ENCODE data around the gene TSEN15.

The TSEN15 gene

DNA sequence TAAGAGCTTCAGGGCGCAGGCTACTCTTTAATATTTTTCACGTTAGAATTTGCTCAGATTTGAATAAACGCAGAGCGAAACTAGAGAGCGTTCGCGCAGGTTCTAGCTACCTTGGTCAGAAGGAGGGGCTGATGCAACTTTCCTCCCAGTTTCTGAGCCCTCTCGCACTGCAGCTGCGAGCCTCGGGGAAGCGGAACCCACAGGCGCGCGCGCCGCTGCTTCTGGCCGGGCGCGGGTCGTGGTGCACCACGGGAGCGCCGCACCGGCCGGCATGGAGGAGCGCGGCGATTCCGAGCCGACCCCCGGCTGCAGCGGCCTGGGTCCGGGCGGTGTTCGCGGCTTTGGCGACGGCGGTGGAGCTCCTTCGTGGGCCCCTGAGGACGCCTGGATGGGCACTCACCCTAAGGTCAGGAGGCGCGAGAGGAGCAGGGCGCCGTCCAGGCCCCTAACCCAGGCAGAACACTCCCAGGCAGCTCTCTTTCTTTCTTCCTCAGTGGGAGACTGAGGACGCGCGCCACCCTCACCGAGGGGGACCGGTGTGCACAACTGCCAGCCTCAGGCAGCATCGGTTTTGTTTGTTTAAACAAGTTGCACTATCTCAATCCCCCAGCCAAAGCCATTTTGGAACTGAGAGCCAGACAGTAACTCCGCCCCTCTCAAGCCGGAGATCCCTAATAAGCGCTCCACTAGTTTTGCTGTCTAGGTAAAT, at the start of gene TSEN15:
Gene TSEN15 (plus strand): TSS at position 246 of the 709 bp plus-strand sequence. CDS start 26 bp downstream, at position 272.
- peak; percentile 73 for DNase-seq

DNA sequence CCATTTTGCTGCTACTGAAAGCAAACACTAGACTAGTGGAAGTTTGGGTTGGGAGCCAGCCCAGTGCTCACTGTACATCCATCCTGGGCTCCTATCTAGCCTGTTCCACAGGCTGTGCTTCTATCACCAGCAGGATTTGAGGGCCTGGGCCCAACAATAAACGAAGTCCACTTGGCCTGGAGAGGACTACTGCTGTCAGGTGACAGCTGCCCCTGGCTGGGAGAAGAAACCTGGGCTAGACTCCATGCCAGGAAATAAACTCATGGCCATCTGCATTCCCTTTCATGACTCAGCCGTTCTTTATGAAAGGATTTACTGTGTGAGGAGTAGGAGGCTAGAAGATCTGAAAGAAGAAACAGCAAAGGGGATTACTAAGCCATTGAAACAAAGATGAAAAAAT, 49.5 kb upstream of the TSEN15 start:
- no peak for DNase-seq

DNA sequence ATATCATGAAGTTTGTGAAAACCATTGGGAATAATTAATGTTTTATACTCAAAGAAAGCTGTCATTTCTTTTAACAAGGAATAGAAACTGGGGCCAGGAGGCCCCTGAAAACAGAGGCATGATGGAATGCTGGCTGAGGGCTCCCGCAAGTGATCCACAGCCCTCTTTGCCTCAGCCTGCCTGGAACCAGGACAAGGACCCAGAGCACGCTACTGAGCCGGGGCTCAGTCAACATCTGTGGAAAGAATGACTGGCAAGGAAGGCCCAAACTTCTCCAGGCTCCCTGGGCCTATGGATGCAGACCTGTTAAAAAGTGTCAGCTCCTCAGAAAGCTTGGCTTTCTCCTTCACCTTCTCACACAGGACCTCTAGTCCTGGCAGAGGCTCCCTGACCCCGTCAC, 46.6 kb upstream of the TSEN15 start:
- no peak for DNase-seq

DNA sequence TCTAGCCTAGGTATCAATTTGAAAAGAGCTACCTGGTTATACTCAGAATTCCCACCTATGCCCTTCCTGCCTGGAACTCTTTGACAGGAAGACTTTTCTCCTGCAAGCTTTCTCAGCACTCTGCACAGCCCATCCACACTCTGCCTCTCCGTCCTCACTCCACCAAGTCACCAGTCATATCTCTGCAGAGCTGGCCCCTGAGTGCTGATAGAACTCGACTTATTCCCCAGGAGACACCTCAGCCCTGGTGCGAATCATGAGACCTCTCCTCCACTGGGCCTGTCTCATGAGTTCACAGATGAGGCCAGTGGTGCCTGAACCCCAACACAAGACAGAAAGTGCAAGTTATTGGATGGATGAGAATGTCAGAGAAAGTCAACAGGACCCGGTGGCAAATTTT, 46.0 kb upstream of the TSEN15 start:
- DNase-seq = no peak

DNA sequence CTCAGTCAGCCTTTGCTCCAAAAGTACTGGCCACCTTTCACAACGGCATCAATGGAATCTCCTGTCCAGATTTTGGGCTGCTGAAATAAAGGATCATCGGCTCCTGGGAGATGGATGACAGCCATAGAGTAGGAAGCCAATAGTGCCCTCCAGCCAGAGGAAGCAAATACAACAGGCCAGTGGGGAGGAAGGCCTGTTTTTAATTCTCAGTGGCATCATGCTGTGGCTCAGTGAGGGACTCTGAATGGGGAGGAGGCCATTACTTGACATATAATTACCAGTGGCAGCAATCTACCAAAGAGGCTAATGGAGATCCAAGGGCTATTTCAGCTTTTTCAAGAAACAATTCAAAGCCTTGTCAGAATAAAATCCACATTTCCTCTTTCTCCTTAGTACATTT, 40.7 kb upstream of the TSEN15 start:
- DNase-seq = no peak

DNA sequence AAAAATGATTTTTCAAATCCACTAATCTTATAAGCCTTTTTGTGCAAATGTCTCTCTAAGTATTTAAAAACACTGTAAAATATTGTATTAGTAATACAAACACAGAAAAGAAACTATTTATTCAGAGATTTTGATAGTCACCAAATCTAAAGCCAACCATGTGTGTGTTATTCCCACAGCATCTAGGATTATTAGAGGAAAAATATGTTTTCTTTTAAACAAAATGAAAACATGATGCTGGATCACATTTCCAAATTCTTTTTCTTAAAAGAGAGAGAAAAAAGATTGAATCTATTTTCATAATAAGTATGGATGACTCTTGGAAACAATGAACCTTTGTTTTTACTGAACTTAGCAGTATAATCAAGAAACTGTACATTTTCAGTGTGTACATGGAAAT, 39.3 kb upstream of the TSEN15 start:
- DNase-seq = no peak

DNA sequence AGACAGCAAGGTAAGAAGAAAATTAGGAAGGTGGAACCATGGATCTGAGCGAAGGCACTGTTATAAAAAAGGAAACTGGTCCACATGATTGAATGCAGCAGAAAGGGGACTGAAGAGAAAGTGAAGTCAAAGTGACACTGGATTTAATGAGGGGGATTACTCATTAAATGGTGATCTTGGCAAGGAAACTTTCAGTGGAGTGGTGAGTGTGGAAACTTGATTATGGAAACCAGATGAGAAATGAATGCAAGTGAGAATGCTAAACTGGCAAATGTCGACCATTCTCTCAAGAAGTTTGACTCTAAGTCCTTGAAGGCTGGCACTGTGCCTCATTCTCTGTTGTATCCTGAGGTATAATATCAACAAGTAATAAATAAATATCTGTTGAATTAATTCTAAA, 37.3 kb upstream of the TSEN15 start:
- no peak for DNase-seq

DNA sequence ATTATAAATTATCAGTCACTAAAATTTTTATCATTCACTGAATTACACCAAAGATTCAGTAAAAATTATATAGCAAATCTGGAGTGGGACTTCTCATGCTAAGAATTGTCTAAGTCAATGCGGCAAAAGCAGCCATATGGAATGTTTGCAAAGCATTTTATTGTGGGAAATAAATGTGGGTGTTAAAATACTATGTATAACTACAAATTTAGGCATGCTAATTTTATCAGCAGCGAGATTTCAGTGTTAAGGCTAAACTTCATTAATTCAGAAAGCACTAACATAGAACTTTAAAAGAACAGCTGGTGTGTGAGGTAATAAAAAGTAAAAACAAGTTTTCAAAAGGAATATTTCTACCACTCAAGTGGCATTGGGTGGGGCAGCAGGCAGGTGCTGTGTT, 35.4 kb upstream of the TSEN15 start:
- DNase-seq = no peak

DNA sequence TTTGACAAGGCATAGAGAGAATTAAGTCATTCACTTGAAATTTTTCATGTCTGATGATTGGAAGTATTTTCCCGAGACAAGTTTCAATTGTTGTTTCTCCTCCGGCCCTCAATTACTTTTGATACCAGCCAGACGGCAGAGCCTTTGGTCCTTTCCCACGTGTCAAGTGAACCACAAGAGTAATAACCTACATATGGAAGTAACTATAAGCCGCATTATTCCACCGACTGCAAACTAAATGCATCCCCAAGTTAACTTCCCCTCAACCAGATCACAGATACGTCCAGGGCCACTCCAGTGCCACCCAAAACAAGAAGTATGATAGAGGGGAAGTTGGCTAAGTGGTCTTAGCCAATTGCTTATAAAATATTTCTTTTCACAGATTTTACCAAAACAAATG, 34.2 kb upstream of the TSEN15 start:
- DNase-seq = no peak

DNA sequence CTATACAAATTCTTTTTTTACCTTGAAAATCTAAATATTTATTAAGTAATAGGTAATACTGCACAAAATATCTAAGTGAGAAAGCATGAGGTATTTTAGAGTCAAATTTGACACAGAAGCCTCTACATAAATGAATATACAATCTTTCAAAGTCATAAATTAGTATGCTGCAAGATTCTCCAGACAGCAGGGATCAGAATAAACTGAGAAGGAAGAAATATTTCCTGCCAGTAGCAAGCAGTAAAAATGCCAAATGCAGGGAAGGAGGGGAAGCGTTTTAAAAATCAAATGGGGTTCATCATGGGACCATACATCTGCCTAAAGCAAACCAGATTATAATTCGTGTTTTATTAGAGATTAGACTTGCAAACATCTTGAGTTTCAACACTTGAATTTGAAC, 32.9 kb upstream of the TSEN15 start:
- no peak for DNase-seq

DNA sequence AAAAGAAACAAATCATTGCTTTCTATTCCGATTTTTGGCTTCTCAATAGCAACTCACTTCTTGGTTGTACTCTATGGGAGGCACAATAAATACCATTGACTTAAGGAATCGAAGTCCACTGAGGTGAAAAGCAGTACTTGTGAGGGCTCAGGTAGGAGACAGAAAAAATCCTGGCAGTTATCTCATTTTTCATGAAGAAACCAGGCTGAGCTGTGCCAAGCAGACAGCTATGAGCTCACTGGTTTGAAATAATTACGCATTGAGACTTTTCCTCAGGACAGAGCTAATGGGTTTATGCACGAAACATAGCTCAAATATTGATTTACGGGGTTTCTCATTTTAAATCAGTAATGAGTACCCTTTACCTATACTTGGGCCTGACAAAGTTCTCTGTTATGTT, 32.5 kb upstream of the TSEN15 start:
- no peak for DNase-seq

DNA sequence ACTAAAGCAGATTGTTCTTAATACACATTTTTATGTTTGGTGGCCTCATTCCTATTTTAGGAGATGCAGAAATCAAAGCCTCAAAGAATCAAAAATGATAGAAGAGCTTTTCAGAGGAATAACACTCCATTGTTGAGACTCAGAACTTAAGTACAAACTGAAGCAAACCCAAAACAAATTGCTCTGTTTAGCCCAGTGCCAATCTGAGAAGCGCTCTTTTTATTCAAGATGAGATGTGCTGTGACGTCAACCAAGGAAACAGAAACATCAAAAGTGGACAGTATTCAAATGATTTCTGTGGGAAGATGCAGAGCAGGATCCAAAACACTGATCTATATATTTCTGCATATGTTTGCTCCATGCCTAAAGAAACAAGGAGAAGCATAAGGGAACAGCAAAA, 32.0 kb upstream of the TSEN15 start:
- DNase-seq = no peak

DNA sequence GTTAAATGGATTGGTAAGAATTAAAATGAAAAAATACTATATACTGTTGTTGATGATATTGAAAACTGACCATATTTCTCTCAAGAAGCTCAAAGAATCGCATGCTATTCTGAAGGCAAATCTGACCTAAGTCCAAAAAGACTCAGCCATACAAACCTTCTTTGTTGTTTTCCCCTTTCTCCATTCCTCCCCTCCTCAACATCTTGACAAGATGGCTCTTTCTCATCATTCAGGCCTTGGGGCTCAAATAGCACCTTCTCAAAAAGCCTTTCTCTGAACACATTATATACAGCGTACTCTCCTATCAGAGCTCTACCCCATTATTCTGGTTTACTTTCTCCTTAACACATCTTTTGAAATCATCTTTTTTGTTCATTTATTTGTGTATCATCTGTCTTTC, 31.2 kb upstream of the TSEN15 start:
- DNase-seq = no peak

DNA sequence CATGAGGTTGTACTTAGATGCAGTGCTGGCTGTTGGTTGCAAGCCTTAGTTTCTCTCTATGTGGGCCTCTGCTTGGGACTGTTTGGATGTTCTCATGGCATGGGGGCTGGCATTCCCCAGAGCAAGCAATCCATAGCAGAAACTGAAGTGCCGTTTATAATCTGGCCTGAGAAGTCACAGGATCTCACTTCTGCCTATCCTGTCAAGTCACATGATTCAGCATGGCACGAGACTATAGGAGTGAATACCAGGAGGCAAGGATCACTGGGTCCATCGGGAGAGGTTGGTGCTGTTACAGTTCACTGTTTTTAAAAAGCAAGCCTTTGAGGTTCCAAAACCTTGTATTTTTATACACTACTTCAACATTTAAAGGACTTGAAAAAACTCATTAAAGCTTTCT, 30.7 kb upstream of the TSEN15 start:
- DNase-seq = no peak

DNA sequence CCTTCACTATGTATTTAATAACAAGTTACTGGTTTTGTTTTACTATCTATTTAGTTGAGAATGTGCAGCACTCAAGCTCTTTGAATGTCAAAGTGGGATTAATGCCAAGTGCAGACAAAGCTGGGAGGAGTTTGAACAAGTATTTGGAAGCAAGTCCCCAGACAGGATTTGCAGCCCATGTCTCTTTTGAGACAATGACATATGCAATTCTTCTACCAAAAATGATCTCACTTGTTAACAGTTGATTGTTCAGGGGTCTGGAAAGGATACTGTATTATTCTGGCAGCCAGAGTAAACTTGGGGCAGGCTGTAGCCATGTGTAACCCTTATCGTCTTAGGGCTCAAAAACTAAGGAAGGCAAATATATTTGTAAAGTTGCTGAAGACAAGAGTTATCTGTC, 29.8 kb upstream of the TSEN15 start:
- no peak for DNase-seq

DNA sequence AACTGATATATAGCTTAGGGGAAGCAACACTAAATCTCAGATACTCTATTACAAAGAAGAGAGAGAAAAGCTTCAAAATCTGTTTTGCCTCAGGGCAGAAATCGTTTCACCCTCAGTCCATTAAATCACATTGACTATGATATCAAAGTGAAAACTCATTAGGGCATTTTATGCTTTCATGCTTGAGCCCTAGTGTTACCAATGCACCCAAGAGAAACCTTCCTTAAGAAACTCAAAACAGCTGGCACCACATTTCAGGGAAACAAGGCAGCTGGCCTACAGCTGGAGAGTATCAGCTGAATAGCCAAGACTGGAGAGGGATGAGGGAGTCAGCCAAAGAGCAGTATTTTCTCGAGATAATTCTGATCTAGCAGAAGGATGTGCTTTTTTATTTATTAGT, 28.9 kb upstream of the TSEN15 start:
- no peak for DNase-seq

DNA sequence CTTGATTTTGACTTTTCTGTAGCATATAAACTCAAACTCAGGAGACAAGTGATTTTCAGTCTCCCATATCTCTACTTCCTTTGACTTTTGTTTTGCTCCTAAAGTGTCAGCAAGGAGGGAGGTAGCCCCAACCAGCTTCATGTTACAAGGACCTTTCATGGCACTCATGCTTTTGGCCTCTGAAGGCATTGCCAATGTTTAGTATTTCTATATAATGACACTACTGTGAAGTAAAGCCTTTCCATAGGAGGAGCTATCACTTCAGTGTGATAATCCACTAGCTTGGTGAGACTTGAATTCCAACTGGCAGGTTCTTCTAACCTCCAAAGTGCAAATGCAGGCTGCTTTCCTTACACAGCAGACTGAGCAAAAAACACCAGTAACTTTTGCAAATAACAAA, 28.4 kb upstream of the TSEN15 start:
- no peak for DNase-seq

DNA sequence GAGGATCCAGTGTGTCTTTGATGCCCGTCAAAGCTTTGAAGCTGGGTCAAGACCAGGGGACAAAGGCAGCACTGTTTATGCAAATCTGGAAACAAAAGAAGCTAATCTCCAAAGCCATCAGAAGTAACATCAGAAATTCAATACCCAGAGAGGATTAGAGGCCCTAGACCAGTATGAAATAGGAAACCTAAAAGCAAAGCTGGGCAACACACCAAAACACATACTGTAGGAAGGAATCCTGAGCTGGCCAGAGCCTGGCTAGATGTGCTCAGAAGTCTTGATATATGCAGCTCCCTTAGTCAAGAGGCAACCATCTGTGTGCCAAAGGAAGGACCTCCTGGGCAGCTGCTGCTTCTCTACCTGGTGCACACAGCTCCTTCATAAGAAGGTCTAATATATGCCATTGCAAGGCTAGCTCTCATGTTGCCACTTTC, 26.3 kb upstream of the TSEN15 start:
- no peak for DNase-seq

DNA sequence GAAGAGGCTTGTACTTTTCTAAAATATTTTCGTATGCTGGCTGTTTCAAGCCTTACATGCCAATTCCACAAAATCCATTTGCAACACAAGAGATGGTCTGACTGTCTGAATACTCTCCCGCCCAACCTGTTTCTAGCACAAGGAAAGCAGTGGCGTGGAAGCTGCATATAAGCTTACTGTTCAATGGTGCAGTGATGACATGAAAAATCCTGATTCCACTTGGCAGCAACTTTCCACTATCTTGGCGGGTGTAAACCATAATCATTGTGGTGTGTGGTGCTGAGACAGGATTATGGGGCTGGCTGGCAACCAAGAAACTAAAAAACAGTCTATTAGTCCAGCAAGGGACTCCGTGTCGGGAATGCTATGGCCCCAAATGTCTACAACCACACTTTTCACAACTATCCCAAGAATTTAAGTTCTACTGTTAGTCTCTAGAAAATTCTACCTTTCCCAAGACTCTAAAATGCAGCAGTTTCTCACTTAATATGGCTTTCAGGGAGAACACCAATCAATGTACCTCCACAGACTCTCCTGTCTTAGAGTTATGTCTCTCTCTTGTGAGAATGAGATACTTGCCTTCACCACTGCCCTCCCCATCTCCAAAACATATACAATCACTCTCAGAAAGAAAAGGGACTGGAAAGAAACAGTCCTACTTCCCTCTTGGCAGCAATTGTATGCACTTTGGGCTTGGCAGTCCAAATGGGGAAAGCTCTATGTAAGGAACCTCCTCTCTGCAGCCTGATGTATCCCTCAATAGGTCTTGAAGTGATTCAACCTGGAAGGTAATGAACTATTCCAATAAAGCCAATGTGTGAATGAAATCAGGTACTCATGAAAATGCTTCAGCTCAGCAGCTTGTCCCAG, 23.5 kb upstream of the TSEN15 start:
- no peak for DNase-seq

DNA sequence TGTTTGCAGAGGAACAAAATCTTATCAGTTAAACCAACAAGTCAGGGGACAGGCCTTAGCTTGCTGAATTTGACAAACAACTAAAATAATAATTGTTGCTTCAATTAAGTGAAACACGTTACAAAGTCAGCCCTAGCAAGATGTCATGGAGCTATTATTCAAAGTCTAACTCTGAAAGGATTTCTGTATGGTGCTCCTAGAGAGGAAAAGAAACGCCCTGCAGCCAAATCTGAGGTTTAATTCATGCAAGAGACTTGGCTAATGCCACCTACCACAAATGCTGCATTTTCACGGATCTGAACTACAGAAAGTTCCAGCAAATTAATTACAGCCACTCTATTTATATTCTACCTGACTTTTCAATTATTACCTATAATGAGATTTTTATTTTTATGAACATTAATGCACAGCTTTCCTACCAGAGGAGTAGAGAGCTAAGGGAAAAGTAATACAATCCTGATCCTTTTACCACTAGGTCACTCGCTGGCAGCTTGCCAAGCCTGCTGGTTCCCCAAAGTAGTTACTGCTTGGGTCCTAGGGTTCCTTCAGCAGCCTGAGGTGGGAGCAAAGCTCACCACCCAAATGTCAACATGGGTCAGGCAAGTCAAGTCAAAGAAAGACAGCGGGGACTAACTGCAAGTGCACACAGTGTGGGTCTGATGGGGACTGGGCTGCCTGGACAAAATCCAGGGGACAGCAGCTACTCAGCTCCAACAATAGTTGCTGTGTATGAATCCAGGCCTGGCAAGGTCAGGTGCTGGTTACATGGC, 22.5 kb upstream of the TSEN15 start:
- DNase-seq = no peak

DNA sequence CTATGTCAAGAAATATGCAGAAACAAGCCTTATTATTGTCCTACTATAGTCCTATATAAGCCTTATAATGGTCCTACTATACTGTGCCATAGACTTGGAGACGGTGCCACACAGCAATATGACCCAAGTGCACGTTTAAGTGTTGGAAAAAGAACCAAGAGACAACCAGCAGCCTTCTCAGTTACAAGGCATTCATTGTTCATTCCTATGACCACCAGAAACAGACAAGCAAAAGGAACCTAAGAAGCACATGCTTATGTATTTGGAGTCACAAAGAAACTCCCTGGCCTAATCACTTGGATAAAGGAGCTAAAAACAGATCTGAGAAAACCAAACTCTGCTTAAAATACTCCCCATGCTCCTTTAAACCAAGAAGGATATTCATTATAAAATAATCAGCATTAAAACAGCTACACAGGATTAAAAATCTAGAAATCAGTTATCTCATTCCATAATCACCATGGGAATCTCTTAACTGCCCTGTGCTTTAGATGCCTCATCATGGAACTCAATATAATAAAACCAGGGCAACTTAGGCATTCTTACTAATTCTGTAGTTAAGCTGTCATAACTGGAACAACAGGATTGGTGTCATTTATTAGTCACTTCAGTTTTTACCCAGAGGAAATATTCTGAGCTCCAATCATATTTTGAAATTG, 21.0 kb upstream of the TSEN15 start:
- DNase-seq = no peak

DNA sequence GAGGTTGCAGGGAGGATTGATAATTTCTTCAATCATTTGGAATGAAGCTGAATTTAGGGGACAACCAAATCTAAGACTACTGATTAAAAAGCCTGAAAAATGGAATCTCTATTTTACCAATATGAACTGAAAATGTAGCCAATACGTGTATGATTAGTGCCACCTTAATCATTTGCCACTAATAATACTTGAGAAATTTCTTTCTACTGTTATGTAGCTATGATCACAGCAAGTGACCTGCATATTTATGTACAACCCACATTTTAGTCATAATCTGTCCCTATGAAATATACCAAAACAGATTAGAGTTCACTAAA, 20.5 kb upstream of the TSEN15 start:
- DNase-seq = no peak

DNA sequence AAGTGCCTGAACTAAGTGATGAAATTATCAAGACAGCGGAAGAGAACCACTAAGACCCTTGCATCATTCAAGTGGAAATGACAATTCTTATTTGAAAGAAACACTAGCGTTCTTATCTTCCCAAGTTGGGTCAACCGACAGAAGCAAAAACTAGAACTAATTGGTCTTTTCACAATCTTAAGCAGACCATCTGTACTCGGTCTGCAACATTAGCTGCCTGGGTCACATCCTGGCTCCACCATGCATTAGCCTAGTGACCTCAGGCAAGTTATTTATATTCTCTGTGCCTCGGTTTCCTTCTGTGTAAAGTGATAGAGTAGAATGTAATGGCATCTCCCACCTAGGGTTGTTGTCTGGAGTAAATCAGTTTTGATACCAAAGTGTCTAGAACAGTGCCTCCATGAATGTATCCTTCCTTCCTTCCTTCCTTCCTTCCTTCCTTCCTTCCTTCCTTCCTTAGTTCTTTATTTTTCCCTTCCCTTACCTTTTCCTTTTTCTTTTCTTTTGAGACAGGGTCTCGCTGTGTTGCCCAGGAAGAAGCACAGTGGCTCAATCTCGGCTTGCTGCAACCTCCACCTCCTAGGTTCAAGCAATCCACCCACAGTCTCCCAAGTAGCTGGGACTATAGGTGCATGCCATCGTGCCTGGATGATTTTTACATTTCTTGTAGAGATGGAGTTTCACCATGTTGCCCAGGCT, 20.0 kb upstream of the TSEN15 start:
- no peak for DNase-seq
